CD14-positive monocyte (primary cell): Measurements from ENCODE around the gene MAPK1. TPM values are rescaled to one million over a fixed set of nuclear protein-coding genes. Genes with fewer than 3 reads are reported as not detected.

Experiments used
- DNase-seq, 3 donors: peaks; one replicate each; pipeline ENCODE4 v3.0.0-alpha.2; 2011 to 2022
- H2AFZ ChIP-seq: 2 replicates; pipeline ENCODE4 v1.6.0; 2012; ENCODE audit warnings: mild to moderate bottlenecking, low read depth, low read length, inconsistent platforms; ENCODE audit not compliant: insufficient read depth, poor library complexity, severe bottlenecking
- H3K27ac ChIP-seq, 2 donors: 1 replicate in 1 of 2; 2 replicates in 1 of 2; pipeline ENCODE4 v1.5.1; 2012 to 2013; ENCODE audit warnings: low read length in 2 of 2, control low read depth in 1 of 2, inconsistent platforms in 1 of 2, low read depth in 1 of 2, mild to moderate bottlenecking in 1 of 2
- H3K27me3 ChIP-seq, 2 donors: one replicate each; pipeline versions ENCODE4 v1.6.0 to v1.6.1; 2011 to 2013; ENCODE audit warnings: low read length in 2 of 2; ENCODE audit not compliant: control insufficient read depth in 2 of 2, insufficient read depth in 2 of 2
- H3K36me3 ChIP-seq, 2 donors: replicated peaks in 1 of 2; 1 replicate in 1 of 2; 2 replicates in 1 of 2; pipeline versions ENCODE4 v1.5.1 to v1.6.1; 2012 to 2013; ENCODE audit warnings: low read length in 2 of 2, control low read depth in 1 of 2, inconsistent platforms in 1 of 2, mild to moderate bottlenecking in 1 of 2; ENCODE audit not compliant: insufficient read depth in 2 of 2, control insufficient read depth in 1 of 2
- H3K4me1 ChIP-seq, 2 donors: 1 replicate in 1 of 2; 2 replicates in 1 of 2; pipeline versions ENCODE4 v1.5.1 to v1.6.1; 2012 to 2013; ENCODE audit warnings: low read length in 2 of 2, control low read depth in 1 of 2, inconsistent platforms in 1 of 2, mild to moderate bottlenecking in 1 of 2, moderate library complexity in 1 of 2; ENCODE audit not compliant: insufficient read depth in 2 of 2, control insufficient read depth in 1 of 2
- H3K4me2 ChIP-seq: replicated peaks from 2 replicates; pipeline ENCODE3; 2012; ENCODE audit warnings: low read length, moderate library complexity, mild to moderate bottlenecking; ENCODE audit not compliant: poor library complexity, severe bottlenecking; ENCODE audit errors: extremely low read depth
- H3K4me3 ChIP-seq, 3 experiments: fragments of 200-600 bp in 1 of 3; sonication (generic) in 1 of 3; replicated peaks in 1 of 3; 1 replicate in 2 of 3; 2 replicates in 1 of 3; pipeline ENCODE4 v1.5.1; 2011 to 2013; ENCODE audit warnings: low read length in 3 of 3, mild to moderate bottlenecking in 3 of 3, control low read depth in 2 of 3, low read depth in 2 of 3, inconsistent platforms in 1 of 3, moderate library complexity in 1 of 3
- H3K79me2 ChIP-seq: 2 replicates; pipeline ENCODE4 v1.6.0; 2012; ENCODE audit warnings: mild to moderate bottlenecking, control low read depth, inconsistent platforms, low read length, moderate library complexity; ENCODE audit not compliant: insufficient read depth
- H3K9ac ChIP-seq: 2 replicates; pipeline ENCODE4 v1.6.0; 2017; ENCODE audit warnings: low read length, mild to moderate bottlenecking; ENCODE audit not compliant: insufficient read depth, poor library complexity, severe bottlenecking
- H3K9me3 ChIP-seq, 2 donors: replicated peaks in 1 of 2; 1 replicate in 1 of 2; 2 replicates in 1 of 2; pipeline versions ENCODE4 v1.5.1 to v1.6.1; 2012 to 2013; ENCODE audit warnings: low read length in 2 of 2, control low read depth in 1 of 2; ENCODE audit not compliant: control insufficient read depth in 1 of 2, insufficient read depth in 1 of 2
- H4K20me1 ChIP-seq: 2 replicates; pipeline ENCODE4 v1.6.0; 2012; ENCODE audit warnings: mild to moderate bottlenecking, low read length, control low read depth, moderate library complexity; ENCODE audit not compliant: insufficient read depth
- H3K27ac Mint-ChIP-seq, 7 donors: one replicate each; pipeline ENCODE4 v1.8.0; 2020; ENCODE audit warnings: mild to moderate bottlenecking in 7 of 7, mixed read lengths in 7 of 7, moderate library complexity in 6 of 7, inconsistent platforms in 2 of 7
- H3K27me3 Mint-ChIP-seq, 3 donors: one replicate each; pipeline ENCODE4 v1.8.0; 2021 to 2022; ENCODE audit warnings: low read depth in 3 of 3, mild to moderate bottlenecking in 3 of 3, mixed read lengths in 3 of 3, moderate library complexity in 3 of 3, inconsistent platforms in 1 of 3
- H3K36me3 Mint-ChIP-seq, 2 donors: one replicate each; pipeline ENCODE4 v1.8.0; 2020; ENCODE audit warnings: mixed read lengths in 2 of 2, inconsistent platforms in 1 of 2, mild to moderate bottlenecking in 1 of 2
- H3K4me1 Mint-ChIP-seq: one replicate; pipeline ENCODE4 v1.8.0; 2020; ENCODE audit warnings: mild to moderate bottlenecking, mixed read lengths
- H3K4me3 Mint-ChIP-seq, 2 donors: one replicate each; pipeline ENCODE4 v1.8.0; 2020; ENCODE audit warnings: mild to moderate bottlenecking in 2 of 2, mixed read lengths in 2 of 2, moderate library complexity in 1 of 2
- H3K9me3 Mint-ChIP-seq, 7 donors: one replicate each; pipeline ENCODE4 v1.8.0; 2020 to 2022; ENCODE audit warnings: mixed read lengths in 7 of 7, mild to moderate bottlenecking in 6 of 7, moderate library complexity in 6 of 7, inconsistent platforms in 2 of 7
- WGBS: methylation state at CpG from one replicate; pipeline ENCODE4 v1.1.5; 2013; ENCODE audit warnings: missing lambda C conversion rate; ENCODE audit not compliant: insufficient coverage; 5-methylcytosine and 5-hydroxymethylcytosine counted together
- intact Hi-C, 2 donors: fragments of 100-400 bp; cut with micrococcal nuclease; formaldehyde crosslinking; loops; one replicate each; pipeline versions ENCODE4 v1.15.0 to v1.15.1; 2023
- polyA plus RNA-seq, 3 donors: library from polyadenylated mRNA; depleted of rRNA in 1 of 3; unstranded in 2 of 3; stranded (reverse) in 1 of 3; fragments of 300-500 nt in 2 of 3; fragments of >200 nt in 1 of 3; fragmentation: Illumina TruSeq in 2 of 3; gene quantifications; 1 replicate in 2 of 3; 2 replicates in 1 of 3; pipeline ENCODE4 v1.2.3, GENCODE V29; 2012 to 2021
- TF ChIP-seq, protein P1 (sequence below): fragments of 200-600 bp; IDR thresholded peaks from one replicate; pipeline ENCODE4 v1.8.0; 2022; ENCODE audit warnings: antibody characterized with exemption, mild to moderate bottlenecking

The MAPK1 gene
- polyA plus RNA-seq, 3 donors: 47.0 to 148 (median 118) TPM

DNA sequence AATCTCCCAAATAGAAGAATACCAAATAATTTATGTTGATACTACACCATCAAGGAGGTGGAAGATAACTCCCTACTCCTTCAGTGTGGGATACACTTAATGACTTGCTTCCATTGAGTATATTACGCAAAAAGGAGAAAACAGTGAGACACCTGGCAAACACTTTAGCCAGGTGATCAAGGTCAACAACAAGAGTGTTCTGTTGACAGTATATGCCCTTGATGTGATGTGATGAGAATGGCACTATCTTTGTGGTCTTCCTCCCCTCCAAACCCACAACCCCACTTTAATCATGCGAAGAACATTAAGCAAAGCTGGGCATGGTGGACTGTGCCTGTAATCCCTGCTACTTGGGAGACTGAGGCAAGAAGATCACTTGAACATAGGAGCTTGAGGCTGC is 26.0 kb downstream of the MAPK1 start:
- Histone ChIP-seq H2AFZ (no peak overlapping the region), H3K9me3 (no peaks in the 10 kb centered on the region), H3K4me3 (no peak overlapping the region), H3K27ac (no peak overlapping the region), H3K36me3 (peaks cover 0 to 16% of the 10 kb centered on the region in 2 donors), H3K79me2 (peaks cover 99% of the 10 kb centered on the region), H3K27me3 (no peaks in the 10 kb centered on the region), H3K4me2 (no peak overlapping the region), H3K4me1 (peaks cover 8 to 18% of the 10 kb centered on the region in 2 donors), H4K20me1 (peaks cover 100% of the 10 kb centered on the region), H3K9ac (no peak overlapping the region)
- Mint-ChIP-seq H3K27me3 (no peaks in the 10 kb centered on the region), H3K4me1 (peaks cover 32% of the 10 kb centered on the region), H3K4me3 (no peak overlapping the region), H3K9me3 (no peaks in the 10 kb centered on the region), H3K36me3 (peaks cover 9 to 13% of the 10 kb centered on the region in 2 donors), H3K27ac (no peak overlapping the region)
- TF ChIP-seq, protein P1, sequence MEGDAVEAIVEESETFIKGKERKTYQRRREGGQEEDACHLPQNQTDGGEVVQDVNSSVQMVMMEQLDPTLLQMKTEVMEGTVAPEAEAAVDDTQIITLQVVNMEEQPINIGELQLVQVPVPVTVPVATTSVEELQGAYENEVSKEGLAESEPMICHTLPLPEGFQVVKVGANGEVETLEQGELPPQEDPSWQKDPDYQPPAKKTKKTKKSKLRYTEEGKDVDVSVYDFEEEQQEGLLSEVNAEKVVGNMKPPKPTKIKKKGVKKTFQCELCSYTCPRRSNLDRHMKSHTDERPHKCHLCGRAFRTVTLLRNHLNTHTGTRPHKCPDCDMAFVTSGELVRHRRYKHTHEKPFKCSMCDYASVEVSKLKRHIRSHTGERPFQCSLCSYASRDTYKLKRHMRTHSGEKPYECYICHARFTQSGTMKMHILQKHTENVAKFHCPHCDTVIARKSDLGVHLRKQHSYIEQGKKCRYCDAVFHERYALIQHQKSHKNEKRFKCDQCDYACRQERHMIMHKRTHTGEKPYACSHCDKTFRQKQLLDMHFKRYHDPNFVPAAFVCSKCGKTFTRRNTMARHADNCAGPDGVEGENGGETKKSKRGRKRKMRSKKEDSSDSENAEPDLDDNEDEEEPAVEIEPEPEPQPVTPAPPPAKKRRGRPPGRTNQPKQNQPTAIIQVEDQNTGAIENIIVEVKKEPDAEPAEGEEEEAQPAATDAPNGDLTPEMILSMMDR: no peak
- DNase-seq: no peak
- intact Hi-C loops: no loop called here
- WGBS: 100% methylated on average over 1 of the region's 2 CpGs

DNA sequence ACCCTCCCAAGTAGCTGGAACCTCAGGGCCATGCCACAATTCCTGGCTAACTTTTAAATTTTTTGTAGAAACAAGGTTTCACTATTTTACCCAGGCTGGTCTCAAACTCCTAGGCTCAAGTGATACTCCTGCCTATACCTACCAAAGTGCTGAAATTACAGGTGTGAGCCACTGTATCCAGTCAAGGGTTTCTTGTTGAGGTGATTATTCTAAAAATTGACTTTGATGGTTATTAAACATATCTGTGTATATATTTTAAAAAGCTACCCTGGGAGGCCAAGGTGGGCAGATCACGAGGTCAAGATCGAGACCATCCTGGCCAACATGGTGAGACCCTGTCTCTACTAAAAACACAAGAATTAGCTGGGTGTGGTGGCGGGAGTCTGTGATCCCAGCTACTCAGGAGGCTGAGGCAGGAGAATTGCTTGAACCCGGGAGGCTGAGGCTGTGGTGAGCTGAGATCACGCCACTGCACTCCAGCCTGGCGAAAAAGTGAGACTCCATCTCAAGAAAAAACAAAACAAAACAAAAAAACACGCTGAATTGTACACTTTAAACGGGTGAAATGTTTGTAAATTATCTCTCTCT is 27.1 kb downstream of the MAPK1 start:
- 100% methylated on average over 3 of the region's 8 CpGs for WGBS
- H2AFZ ChIP-seq: no peak overlapping the region
- no peak overlapping the region for H3K4me2 ChIP-seq
- no peak overlapping the region for H3K4me3 ChIP-seq
- DNase-seq: no peak
- no peaks in the 10 kb centered on the region for H3K9me3 ChIP-seq
- no peak overlapping the region for H3K9ac ChIP-seq
- Mint-ChIP-seq H3K4me3 (no peak overlapping the region), H3K36me3 (peaks cover 13 to 14% of the 10 kb centered on the region in 2 donors), H3K27me3 (no peaks in the 10 kb centered on the region), H3K4me1 (peaks cover 32% of the 10 kb centered on the region), H3K9me3 (no peaks in the 10 kb centered on the region), H3K27ac (peak overlapping the region in 2 of 7 donors; percentile 10 to 57)
- H3K4me1 ChIP-seq: peaks cover 5 to 18% of the 10 kb centered on the region in 2 donors
- TF ChIP-seq, protein P1: no peak
- intact Hi-C loops: no loop called here
- peak overlapping the region in 1 of 2 donors; percentile 26 for H3K27ac ChIP-seq
- peaks cover 0 to 16% of the 10 kb centered on the region in 2 donors for H3K36me3 ChIP-seq
- peaks cover 100% of the 10 kb centered on the region for H4K20me1 ChIP-seq
- H3K27me3 ChIP-seq: no peaks in the 10 kb centered on the region
- H3K79me2 ChIP-seq: peaks cover 99% of the 10 kb centered on the region
